SU-DHL-6 (cell line): ENCODE data around the gene C19orf53.

ENCODE experiments used
- CTCF ChIP-seq: fragments of 200-600 bp; sonication (generic); IDR thresholded peaks from one replicate; pipeline ENCODE4 v1.5.1; 2017; ENCODE audit warnings: antibody characterized with exemption, mild to moderate bottlenecking, low read length, moderate library complexity; ENCODE audit not compliant: insufficient read depth, poor library complexity, severe bottlenecking
- EZH2phosphoT487 ChIP-seq: fragments of 200-600 bp; sonication (generic), shearing (Covaris generic); conservative IDR thresholded peaks from 2 replicates; pipeline ENCODE4 v1.6.1; 2018; ENCODE audit warnings: mild to moderate bottlenecking, antibody characterized with exemption, low read length, moderate library complexity, mixed read lengths

GRCh38 chr19:13806728-13807127 lies 32.5 kb downstream of the C19orf53 start:
- TF ChIP-seq CTCF (no peak), EZH2phosphoT487 (no peak)
